ENCODE data around the gene RUNX2. TPM values are rescaled to one million over a fixed set of nuclear protein-coding genes. Genes with fewer than 3 reads are reported as not detected.
"Not testable (repeated sequence)": the region's sequence is repeated elsewhere in the genome, so short reads cannot be mapped to it uniquely, and the experiment has no call there.

RUNX2 gene
- total RNA-seq, 1 donor from 2014 or later, result 0.41 TPM

DNA sequence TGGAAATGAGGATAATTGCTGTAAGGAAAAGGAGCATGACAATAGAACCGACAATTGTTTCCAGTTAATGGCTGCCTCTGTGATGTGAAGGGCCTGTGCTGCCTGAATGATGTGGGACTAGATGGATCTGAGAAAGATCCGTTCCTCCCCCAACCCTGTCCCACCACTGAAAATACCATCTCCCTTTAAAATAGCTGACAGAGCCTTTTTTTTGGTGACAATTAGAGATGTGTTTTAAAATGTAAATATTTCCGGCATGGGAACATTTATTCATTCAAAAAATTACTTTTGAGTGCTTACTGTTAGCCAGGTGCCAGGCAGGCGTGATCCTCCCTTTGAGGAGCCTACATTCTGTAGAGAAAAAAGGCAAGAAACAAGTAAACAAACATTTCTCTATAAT, 122.0 kb downstream of the RUNX2 start:
- FAIRE-seq (no peak), DNase-seq (ENCODE audit: low spot score in 2 of 2) (no peak)

DNA sequence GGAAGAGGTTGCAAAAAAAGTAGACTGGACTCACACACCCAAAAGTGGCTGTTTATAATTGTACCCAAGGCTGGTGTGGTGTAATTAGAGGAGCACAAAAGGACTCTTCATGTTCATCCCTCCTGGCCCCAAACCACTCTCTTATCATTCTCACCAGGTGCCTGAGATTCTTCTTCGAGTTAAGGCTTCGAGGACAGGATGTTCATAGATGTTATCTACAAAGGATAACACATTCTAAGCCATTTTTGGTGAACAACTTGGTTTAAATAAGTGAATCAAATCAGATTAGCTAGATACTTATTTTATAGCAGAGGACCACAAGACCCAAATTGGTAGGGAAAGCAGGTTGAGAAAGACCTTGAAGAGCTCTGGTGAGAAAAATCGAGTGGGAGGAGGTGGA, 122.7 kb downstream of the RUNX2 start:
- DNase-seq (ENCODE audit: low spot score in 2 of 2) (no peak), FAIRE-seq (no peak)

DNA sequence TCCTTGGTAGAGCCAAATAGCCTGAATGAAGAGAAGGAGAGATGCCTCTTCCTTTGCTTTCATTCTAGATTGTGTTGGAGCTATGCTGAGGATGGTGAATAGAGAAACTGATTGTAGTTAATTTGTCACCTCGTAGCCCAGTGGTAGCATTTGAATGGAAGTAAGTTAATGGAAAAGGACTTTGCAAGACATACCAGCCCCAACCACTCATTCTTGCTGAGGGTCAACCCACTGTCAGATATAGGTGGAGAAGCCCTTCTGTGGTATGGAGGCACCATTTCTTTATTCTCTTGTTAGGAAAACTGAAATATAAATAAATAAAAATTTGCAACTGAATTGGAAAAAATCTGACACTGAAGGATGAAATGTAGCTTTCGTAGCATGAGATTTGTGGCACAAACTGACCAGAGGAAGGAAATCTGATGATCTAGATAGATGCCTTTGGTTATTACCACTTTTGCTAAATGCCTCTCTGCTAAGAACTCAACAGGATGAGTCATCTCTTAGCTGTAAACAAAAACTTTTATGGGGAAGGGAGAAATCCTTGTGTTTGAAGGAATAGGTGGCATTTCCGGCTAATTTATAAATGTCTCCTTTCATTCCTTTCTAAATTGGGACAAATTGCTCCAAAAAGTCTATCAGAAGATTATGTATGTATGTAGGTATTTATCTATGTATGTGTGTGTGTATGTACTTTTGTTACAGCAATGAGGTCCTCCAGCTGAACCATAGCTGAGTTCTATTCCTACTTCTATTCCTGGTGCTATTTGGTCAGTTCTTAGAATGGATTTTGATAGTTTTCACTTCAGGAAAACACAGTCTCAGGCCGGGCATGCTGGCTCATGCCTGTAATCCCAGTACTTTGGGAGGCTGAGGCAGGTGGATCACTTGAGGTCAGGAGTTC, 126.1 kb downstream of the RUNX2 start:
- FAIRE-seq, result no peak
- no peak for DNase-seq (ENCODE audit: low spot score in 2 of 2)

DNA sequence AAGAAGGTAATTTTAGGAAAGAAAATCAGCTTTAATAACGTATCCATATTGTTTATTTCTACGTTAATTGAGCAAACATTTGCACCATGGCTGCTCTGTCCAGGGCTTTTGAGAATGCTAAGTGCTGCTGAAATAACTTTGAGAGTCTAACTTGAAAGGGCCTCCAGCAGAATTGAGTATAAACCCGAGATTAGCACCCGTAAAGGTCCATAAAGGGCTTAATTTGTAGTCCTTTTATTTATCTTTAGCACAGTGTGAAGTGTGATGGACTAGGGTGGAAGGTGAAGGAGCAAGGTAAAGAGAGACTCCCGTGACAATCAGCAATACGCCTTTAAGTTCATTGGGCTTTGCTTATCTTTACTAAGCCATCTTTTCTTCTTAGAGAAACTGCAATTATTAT, 127.3 kb downstream of the RUNX2 start:
- DNase-seq (ENCODE audit: low spot score in 2 of 2), result no peak
- no peak for FAIRE-seq

DNA sequence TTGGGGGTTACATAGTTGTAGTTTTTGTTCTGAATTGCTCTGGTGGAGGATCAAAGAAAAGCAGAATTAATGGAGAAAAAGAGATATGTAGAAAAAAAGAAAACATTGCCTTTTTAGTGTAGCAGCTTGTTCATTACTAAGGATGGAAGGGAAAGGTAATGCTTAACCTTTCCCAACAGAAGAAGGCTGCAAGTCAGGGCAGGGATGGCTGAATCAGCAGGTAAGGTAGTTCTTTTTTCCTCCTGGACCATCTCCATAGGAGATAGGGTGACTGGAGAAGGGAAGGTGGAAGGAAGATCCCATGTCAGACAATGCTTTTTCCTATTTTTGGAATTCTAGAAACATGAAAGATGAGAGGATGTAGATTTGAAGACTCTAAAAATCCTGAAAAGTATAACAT, 129.0 kb downstream of the RUNX2 start:
- no peak for DNase-seq (ENCODE audit: low spot score in 2 of 2)
- FAIRE-seq, result no peak

DNA sequence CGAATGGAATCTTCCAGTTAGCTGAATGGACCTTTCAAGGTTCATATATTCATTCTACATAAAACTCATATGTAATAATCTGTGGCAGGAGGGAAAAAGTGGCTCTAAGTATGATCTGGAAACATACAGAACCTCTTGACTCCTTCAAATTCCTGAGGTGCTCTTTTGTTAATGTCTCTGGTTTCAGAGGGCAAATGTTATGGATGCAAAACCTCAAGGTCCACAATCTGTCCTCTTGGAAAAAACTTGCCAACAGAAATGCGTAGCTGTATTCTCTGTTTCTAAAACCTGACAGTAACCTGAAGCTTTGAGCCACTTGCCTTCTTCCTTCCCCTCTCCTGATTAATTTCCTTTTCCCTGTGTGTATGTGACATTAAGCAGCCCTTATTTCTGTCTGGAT, 130.5 kb downstream of the RUNX2 start:
- no peak for DNase-seq (ENCODE audit: low spot score in 2 of 2)
- no peak for FAIRE-seq

DNA sequence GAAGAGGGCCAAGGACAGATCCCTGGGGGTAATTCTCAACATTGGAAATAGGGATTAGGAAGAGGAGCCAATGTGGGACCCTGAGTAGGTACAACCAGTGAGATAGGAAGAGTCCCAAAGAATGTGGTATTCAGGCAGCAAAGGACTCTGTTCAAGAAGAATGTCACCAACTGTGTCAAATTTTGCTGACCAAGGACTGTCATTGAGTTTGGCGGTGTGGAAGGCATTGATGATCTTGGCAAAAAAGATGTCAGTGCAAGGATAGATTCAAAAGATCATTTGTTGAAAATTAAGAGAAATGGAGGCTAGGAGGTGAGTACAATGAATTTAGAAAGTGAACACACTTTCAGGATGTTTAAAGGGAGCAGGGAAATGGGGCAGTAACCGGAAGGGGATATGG, 132.0 kb downstream of the RUNX2 start:
- no peak for DNase-seq (ENCODE audit: low spot score in 2 of 2)
- FAIRE-seq, result no peak

DNA sequence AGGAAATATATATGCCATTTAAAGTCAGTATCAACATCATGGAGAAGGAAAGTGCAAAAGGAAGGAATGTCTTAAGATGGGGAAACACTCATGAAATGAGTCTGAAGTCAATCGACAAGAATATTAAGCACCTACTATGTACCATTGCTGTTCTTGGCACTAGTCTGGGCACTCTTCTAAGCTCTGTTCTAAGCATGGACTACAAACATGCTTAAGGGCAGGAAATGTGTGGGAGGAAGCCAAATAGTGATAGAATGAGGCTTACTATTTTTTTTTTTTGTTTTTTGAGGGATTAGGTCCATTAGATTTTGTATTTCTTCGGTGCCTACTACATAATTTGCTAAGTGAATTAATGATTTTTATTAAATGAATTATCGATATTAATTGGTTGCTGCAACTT, 133.4 kb downstream of the RUNX2 start:
- FAIRE-seq (no peak), DNase-seq (ENCODE audit: low spot score in 2 of 2) (no peak)

DNA sequence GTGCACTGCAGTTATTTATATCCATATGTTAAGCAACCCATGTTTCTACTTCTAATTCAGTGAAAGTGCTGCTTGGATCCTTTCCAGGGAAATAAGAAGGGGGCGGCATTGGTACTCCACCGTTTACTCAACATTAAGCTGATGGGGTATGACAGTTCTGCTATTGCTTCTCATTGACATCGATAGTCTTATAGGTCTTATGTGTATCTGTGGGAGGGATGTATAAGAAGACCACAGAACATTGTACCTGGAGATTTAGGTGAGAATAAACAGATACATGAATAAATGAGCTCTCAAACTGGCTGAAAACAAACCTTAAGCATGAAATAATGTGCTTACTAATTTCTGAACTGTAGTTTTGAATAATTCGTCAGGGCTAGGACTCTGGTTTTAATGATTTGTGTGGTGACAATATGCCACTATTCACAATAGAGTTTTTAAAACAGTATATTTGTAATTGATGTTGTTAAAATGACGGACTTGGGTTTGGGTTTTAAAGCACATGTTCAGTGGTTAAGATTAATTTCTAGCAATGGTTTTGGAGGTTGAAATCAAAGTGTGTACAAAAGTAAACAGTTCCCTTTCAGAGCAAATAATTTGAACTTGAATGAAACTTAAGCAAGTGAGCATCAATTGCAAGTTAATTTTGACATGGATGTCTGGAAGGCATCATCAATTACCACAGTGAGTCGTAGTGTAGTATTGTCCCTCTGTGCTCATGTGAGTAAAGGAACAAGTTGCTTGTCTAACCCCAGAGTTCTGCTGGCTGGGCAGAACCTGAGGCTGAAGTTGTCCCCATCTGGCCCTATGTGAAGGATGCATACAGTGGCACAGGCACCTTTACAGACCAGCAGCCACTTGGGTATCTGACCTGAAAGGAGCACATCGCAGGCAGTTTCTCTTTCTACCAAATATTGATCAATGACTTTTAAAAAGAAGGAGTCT, 134.3 kb downstream of the RUNX2 start:
- FAIRE-seq (no peak), DNase-seq (ENCODE audit: low spot score in 2 of 2) (no peak)

DNA sequence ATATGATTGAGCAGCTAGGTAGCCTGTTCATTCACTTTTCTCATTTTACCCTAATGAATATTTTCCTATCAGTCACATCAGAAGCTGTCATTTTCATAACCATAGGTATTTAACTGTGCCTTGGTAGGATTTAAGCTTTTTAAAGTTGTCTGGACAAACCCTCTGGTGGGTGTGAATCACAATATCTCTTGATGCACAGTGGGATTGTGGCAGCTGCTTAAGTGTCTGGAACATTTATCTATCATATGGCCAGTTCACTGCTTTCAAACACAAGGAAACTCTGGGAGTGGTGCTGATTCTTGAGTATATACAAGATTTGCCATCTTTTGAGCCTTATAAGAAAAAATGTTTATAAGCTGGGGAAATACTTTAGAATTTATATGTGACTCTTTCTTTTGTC, 136.6 kb downstream of the RUNX2 start:
- FAIRE-seq, result no peak
- DNase-seq (ENCODE audit: low spot score in 2 of 2), result no peak

DNA sequence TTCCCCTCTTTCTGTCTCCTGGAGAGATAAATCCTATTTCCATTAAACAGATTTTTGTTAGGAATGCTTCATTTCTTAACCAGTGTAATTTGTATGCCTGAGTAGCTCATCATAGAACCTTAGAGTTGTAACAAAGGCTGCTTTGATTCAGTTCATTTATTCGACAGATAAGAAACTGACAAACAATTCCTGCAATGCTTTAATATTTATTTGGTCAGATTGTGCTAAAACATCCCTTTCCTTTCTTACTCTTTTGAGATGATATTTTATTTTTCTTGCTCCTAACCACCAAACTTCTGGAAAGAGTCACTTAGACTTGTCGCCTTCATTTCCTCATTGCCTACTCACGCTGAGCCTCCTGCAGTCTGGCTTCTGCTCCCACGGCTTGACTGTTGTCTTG, 138.6 kb downstream of the RUNX2 start:
- DNase-seq (ENCODE audit: low spot score in 2 of 2) (no peak), FAIRE-seq (no peak)

DNA sequence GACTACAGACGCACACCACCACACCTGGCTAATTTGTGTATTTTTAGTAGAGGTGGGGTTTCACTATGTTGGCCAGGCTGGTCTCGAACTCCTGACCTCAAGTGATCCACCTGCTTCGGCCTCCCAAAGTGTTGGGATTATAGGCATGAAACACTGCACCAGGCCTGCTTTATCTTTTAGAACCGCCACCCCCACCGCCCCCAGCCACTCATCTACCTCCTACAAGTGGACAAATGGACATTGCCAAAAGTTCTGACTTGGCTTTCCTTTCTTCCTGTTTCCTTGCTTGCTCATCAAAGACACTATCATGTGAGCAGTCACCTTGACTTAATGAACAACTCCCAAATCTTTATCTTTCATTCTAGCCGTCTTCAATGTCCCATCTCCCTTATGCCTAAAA, 139.3 kb downstream of the RUNX2 start:
- DNase-seq (ENCODE audit: low spot score in 2 of 2); FAIRE-seq: not testable (repeated sequence)

DNA sequence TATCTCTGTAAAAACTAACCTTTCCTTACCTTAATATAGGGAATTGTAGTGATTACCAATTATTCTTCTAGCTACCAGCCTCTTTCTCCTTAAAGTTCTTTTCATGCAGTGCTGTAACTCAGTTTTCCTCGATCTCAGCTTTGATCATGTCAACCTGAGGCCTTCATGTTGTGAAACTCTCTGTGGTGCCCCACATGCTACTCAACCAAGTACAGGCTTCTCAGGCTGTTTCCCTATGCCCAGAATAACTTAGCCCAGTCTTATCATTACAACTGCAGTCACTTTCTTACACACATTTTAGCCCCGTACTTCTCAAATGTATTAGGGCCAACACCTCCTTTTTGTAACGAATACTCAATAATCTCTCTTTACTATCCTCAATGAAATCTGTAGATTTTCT, 139.7 kb downstream of the RUNX2 start:
- FAIRE-seq, result no peak

DNA sequence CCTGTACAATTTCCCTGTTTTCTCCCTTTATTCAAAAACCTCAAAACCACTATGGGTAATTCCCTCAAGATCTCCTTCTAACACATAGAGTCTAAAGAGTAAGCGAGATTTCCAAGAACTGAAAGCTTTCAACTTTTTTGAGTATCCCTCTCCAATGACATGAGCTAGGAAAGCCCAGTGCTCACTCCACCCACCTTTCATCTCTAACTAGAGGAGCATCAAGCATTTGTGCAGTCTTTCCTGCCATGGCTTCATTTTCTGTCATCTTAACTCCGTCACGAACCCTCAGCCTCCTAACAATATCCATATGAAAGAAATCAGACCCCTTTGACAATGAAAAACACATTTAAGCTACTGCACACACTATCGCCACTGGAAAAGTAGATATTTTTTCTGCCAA, 141.5 kb downstream of the RUNX2 start:
- DNase-seq (ENCODE audit: low spot score in 2 of 2), result no peak

More for the DNA sequence above, 139.7 kb downstream of the RUNX2 start:
- no peak for DNase-seq (ENCODE audit: low spot score in 2 of 2)

DNA sequence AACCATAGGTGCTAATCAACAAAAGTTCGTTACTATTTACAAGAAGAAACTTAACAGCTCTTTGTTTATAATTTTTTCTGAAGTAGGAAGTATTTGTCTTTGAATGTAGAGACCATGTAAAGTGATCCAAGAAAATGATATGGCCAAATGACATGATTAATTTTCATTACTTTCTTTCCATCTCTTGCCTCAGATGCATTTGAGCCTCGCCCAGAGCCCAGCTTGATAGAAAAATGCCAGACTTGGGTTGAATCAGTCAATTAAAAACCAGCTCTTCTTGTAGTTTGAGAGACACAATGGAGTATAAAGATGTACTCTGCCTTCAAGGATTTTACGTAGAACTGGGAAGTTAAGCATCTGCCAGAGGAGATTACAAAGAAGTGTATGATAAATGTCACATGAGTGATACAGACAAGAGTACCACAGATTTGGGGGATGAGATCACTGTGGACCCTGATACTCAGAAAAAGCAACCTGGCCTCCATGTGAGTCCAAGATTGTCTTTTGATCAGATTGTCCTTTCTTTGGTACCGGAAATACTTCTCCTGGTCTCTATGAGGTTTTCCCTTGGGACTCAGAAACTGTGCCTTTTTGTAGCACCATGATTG, 142.1 kb downstream of the RUNX2 start:
- DNase-seq (ENCODE audit: low spot score in 2 of 2) (no peak), FAIRE-seq (no peak)

More for the DNA sequence above, 141.5 kb downstream of the RUNX2 start:
- no peak for FAIRE-seq

DNA sequence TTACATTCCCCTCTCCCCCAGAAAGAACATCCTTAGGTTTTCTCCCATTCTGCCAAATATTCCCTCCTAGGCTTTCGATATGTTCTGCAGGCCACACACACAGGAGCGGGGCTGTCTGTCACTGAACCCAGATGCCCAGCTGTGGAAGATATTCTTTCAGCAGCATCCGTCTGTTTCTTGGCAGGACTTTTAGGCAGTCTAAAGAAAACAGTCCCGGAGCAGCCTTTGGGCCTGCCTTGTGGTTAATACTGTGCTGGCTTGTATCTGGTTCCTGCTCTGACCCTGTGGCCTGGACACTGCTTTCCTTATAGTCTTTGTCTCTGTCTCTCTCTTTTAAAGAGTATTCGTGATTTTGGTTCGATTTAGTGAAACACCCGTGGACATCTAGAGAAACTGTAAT, 144.3 kb downstream of the RUNX2 start:
- DNase-seq (ENCODE audit: low spot score in 2 of 2) (no peak), FAIRE-seq (no peak)

DNA sequence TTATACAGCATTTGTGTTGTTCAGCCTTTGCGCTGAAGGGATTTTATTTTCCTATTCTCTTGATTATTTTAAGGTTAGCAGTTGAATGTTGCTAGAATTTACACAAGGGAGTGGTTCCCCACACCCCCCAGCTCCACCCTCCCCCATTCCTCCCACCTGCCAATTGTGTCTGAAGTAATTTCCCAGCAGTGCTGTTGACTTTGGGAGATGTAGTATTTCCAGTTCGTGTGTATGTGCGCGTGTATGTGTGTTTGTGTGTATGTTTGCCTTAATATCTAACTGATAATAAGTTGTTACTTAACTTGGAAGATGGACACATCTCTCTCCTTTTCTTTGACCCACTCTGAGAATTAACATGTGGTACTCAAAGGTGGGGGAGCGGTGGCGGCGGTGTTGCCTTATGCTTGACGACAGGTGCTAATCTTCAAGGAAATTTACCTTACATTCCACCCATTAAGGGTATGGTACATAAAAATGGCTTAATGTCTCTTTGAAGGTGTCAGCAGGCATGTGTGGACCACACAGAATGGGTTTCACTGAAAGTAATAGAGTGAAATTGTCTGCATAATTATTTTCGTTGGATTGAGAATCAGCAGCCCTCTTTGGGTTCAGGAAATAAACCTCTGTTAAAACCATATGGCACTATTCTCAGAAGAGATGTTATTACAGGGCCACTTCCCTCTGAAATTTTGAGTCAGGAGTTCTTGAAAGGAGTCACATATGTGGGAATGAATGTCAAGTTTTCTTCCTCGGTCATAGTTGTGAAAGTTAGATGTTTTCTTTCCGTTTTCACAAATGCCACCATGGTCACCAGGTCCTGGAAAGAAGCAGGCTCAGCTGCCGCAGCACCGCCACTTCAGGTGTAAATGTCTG, 145.2 kb downstream of the RUNX2 start:
- DNase-seq (ENCODE audit: low spot score in 2 of 2) (no peak), FAIRE-seq (no peak)

DNA sequence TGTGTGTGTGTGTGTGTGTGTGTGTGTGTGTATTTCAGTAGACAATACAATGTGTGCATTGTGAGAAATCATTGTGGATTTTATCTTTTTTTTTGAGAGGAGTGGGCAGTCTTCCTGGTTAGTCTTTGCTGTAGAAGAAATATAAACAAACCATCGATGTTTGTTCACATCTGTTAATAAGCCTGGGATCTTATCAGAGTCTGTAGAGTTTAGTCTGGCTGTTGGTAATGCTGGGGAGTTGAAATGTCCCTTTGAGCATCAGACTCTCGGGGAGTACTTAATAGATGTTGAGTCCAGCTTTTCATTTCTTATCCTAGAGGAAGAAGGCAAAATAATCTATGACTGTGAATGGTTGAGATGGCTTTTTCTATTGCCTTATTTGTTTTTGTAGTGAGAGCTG, 146.2 kb downstream of the RUNX2 start:
- DNase-seq (ENCODE audit: low spot score in 2 of 2) (no peak), FAIRE-seq (no peak)

DNA sequence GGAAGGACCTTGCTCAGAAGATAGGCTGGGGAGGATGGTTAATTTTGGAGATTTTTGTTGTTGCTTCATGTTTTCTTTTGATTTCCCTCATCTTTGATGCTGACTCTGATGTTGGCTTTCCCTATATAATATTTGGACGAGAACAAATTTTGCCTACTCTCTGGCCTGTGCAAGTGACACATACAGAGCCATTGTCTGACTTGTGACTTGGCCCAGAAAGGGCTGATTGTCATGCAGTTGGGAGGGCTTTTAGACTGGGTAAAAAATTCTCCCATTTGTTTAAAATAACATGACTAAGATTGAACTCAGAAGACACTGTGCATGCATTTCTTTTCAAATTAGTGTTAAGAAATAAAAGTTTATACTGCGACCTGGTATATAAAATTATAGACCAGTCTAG, 148.2 kb downstream of the RUNX2 start:
- FAIRE-seq (no peak), DNase-seq (ENCODE audit: low spot score in 2 of 2) (no peak)

DNA sequence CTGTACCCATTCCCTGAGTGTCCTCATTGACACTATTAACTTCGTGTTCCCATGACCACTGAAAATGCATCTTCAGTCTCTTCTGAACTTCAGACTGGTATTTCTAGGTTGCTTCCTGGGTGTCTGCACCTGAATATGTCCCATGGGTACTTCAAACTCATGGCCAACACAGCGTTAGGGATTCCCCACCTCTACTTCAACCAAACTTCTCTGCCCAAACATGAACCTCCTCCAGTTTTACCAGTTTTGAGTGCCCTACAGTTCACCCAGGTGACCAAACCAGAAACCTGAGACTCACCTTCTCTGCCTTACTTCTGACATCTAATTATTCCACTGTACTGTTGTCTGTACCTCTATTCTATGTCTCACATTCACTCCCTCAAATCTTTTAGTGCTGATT, 149.1 kb downstream of the RUNX2 start:
- no peak for DNase-seq (ENCODE audit: low spot score in 2 of 2)
- no peak for FAIRE-seq
